Thyroid gland (tissue), 4 donors: Measurements from ENCODE around the gene PLXNA4.

ENCODE experiments used
- POLR2A ChIP-seq, 2 donors: fragments of 450-650 bp; IDR thresholded peaks; one replicate each; pipeline ENCODE4 v1.6.1; 2017; ENCODE audit warnings: antibody characterized with exemption in 2 of 2, mild to moderate bottlenecking in 2 of 2, moderate library complexity in 1 of 2
- TF ChIP-seq, protein P1 (sequence below), 6 experiments: fragments of 200-600 bp in 3 of 6; fragments of 450-650 bp in 3 of 6; sonication (generic) in 3 of 6; IDR thresholded peaks; one replicate each; pipeline ENCODE4 v1.5.1; 2016 to 2019; ENCODE audit warnings: antibody characterized with exemption in 6 of 6, mild to moderate bottlenecking in 2 of 6, inconsistent platforms in 1 of 6, moderate library complexity in 1 of 6

DNA sequence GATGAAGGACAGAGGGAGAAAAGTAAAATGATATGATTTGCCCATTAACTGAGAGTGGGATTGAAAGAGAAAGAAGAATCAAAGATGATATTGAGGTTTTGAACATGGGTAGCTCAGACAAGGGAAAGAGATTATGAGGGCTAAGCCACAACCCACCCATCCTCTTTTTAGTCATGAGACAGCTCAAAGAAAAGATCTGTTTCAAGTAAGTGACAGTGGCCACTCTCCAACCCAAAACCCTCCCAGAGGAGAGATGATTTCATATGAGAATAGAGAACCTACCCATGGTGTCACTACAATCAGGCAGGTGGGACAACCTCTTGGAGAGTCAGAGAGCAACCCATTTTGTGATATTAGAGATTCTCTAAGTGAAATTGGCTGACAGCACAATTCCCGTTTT lies 32.2 kb downstream of the PLXNA4 start:
- TF ChIP-seq, protein P1, sequence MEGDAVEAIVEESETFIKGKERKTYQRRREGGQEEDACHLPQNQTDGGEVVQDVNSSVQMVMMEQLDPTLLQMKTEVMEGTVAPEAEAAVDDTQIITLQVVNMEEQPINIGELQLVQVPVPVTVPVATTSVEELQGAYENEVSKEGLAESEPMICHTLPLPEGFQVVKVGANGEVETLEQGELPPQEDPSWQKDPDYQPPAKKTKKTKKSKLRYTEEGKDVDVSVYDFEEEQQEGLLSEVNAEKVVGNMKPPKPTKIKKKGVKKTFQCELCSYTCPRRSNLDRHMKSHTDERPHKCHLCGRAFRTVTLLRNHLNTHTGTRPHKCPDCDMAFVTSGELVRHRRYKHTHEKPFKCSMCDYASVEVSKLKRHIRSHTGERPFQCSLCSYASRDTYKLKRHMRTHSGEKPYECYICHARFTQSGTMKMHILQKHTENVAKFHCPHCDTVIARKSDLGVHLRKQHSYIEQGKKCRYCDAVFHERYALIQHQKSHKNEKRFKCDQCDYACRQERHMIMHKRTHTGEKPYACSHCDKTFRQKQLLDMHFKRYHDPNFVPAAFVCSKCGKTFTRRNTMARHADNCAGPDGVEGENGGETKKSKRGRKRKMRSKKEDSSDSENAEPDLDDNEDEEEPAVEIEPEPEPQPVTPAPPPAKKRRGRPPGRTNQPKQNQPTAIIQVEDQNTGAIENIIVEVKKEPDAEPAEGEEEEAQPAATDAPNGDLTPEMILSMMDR (IDR thresholded peaks at IDR 0.05): no peak
- no peak for TF ChIP-seq POLR2A (IDR thresholded peaks at IDR 0.05)
